ENCODE data around the gene RAB6A.
"Not testable (repeated sequence)": the region's sequence is repeated elsewhere in the genome, so short reads cannot be mapped to it uniquely, and the experiment has no call there.

The RAB6A gene

GRCh38 chr11:73760679-73761402 is at the start of gene RAB6A:
RAB6A (minus strand) TSS chr11:73761074; CDS start chr11:73760635, 439 bp downstream.
- DNase-seq, result peak; percentile 98

GRCh38 chr11:73810637-73811036 is 49.8 kb upstream of the RAB6A start:
- no peak for DNase-seq

GRCh38 chr11:73808052-73808451 is 47.2 kb upstream of the RAB6A start:
- no peak for DNase-seq

GRCh38 chr11:73804712-73805111 is 43.8 kb upstream of the RAB6A start:
- DNase-seq, result no peak

- no peak for DNase-seq
Observed at GRCh38 chr11:73801136-73801535, 40.3 kb upstream of the RAB6A start.

- DNase-seq, result no peak
Observed at GRCh38 chr11:73800276-73800806, 39.5 kb upstream of the RAB6A start.

- no peak for DNase-seq
Observed at GRCh38 chr11:73797457-73797856, 36.6 kb upstream of the RAB6A start.

- no peak for DNase-seq
Observed at GRCh38 chr11:73795925-73796632, 35.2 kb upstream of the RAB6A start.

- no peak for DNase-seq
Observed at GRCh38 chr11:73792584-73792983, 31.7 kb upstream of the RAB6A start.

- no peak for DNase-seq
Observed at GRCh38 chr11:73789279-73789670, 28.4 kb upstream of the RAB6A start.

GRCh38 chr11:73787643-73788558 is 27.0 kb upstream of the RAB6A start, which contains the start of gene MRPL48:
MRPL48 (plus strand) TSS chr11:73787874; CDS start chr11:73787972, 98 bp downstream.
- peak; percentile 96 for DNase-seq

- DNase-seq, result no peak
Observed at GRCh38 chr11:73787051-73787642, 26.3 kb upstream of the RAB6A start.

- not testable (repeated sequence) for DNase-seq
Observed at GRCh38 chr11:73785467-73785866, 24.6 kb upstream of the RAB6A start.

- DNase-seq, result no peak
Observed at GRCh38 chr11:73784734-73785133, 23.9 kb upstream of the RAB6A start.

GRCh38 chr11:73784080-73784634 is 23.3 kb upstream of the RAB6A start:
- no peak for DNase-seq

- DNase-seq, result no peak
Observed at GRCh38 chr11:73783483-73784020, 22.7 kb upstream of the RAB6A start.

- no peak for DNase-seq
Observed at GRCh38 chr11:73781303-73781702, 20.4 kb upstream of the RAB6A start.

GRCh38 chr11:73779084-73779902 is 18.4 kb upstream of the RAB6A start:
- DNase-seq, result peak; percentile 99

- DNase-seq, result not testable (repeated sequence)
Observed at GRCh38 chr11:73770811-73771210, 9.9 kb upstream of the RAB6A start.

GRCh38 chr11:73766763-73767162 is 5.9 kb upstream of the RAB6A start:
- DNase-seq, result no peak

GRCh38 chr11:73762732-73763131 is 1.9 kb upstream of the RAB6A start:
- no peak for DNase-seq

All from NCI-H526 treated with DMSO at 0.1 percent for 48 hours (cell line).